SHP77 (cell line): ENCODE data around the gene IQCE.
A peak's percentile ranks its signal among the peaks of the same experiment; 100 is the strongest.

Experiments
- DNase-seq, 2 experiments: peaks; one replicate each; lab custom pipeline; 2025; lab: John Stamatoyannopoulos, UW

Gene IQCE, protein sequence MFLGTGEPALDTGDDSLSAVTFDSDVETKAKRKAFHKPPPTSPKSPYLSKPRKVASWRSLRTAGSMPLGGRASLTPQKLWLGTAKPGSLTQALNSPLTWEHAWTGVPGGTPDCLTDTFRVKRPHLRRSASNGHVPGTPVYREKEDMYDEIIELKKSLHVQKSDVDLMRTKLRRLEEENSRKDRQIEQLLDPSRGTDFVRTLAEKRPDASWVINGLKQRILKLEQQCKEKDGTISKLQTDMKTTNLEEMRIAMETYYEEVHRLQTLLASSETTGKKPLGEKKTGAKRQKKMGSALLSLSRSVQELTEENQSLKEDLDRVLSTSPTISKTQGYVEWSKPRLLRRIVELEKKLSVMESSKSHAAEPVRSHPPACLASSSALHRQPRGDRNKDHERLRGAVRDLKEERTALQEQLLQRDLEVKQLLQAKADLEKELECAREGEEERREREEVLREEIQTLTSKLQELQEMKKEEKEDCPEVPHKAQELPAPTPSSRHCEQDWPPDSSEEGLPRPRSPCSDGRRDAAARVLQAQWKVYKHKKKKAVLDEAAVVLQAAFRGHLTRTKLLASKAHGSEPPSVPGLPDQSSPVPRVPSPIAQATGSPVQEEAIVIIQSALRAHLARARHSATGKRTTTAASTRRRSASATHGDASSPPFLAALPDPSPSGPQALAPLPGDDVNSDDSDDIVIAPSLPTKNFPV

DNA sequence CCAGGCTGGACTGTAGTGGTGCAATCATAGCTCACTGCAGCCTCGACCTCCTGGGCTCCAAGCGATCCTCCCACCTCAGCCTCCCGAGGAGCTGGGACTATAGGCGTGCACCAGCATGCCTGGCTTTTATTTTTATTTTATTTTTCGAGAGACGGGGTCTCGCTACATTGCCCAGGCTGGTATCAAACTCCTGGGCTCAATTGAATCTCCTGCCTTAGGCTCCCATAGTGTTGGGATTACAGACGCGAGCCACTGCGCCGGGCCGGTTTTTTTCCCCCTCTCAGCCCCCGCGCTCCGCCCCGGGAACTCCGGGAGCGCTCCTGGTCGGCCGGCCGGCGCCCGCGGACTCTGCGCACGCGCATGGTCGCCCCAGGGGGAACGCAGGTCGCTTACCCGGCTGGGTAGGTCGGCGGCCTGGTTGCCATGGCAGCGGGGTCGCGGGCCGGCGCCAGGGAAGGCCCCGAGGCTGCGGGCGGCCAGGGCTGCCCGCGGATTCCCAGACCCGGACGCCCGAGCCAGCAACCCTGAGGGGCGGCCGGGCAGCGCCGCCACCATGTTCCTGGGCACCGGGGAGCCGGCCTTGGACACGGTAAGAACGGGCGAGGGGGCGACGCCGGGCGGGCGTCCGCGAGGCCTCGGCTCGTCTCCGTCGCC is at the start of gene IQCE:
IQCE (plus strand) TSS at position 351 of the 654 bp plus-strand sequence; CDS start at position 554, 203 bp downstream.
- DNase-seq, result peak; percentile 95 to 98

DNA sequence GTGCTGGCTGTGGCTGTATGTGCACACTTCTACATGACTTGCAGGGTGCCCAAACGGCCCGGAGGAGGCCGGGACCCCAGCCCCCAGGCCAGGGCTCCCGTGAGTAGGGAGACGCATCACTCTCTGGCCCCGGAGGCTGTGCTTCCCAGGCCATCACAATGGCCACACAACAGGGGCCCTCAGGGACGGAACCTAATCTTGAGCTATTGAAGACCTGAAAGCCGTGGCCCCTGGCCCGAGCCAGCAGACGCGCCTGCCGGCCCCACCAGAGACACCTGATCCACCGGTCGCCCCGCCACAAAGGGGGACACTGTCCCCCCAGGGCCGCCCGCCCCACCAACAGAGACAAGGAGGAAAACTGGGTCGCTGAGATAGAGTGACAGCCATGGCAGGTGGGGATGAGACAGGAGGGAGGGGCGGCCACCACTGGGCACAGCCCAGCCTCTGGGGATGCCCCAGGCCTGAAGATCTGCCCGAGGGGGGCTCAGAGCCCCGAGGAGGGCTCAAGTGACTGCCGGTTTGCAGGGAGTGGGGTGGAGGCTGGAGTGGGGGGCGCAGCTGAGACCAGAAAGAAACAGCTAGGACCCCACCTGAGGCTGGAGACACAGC is 49.4 kb upstream of the IQCE start:
- DNase-seq, result peak in 1 of 2 experiments; percentile 46

DNA sequence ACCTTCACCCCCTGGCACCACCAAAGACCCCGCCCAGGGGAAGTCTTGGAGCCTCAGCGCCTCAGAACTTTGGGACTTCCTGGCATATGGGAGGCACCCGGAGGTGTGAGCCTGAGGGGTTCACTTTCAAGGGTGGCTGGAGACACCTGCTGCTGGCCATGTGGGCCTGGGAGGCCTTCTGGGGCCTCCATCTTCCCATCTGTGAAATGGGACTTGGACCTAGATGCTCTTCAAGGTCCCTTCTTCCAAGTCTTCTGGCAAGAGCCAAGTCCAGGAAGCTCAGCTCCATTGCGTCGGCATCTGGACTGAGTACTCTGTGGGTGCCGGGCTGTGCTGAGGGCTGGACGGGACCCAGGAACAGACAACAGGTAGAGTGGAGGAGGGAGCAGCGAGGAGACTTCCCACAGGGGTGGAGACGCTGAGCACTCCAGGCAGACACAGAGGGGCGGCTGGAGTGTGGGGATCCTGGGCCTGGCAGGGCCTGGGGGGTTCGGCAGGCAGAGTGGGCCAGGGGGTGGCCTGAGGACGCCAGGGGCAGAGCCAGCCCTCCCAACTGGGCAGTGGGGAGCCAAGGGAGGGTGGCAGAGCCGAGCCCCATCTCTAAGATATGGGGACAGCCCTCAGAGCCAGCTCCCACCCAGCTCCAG is 48.5 kb upstream of the IQCE start:
- no peak for DNase-seq

DNA sequence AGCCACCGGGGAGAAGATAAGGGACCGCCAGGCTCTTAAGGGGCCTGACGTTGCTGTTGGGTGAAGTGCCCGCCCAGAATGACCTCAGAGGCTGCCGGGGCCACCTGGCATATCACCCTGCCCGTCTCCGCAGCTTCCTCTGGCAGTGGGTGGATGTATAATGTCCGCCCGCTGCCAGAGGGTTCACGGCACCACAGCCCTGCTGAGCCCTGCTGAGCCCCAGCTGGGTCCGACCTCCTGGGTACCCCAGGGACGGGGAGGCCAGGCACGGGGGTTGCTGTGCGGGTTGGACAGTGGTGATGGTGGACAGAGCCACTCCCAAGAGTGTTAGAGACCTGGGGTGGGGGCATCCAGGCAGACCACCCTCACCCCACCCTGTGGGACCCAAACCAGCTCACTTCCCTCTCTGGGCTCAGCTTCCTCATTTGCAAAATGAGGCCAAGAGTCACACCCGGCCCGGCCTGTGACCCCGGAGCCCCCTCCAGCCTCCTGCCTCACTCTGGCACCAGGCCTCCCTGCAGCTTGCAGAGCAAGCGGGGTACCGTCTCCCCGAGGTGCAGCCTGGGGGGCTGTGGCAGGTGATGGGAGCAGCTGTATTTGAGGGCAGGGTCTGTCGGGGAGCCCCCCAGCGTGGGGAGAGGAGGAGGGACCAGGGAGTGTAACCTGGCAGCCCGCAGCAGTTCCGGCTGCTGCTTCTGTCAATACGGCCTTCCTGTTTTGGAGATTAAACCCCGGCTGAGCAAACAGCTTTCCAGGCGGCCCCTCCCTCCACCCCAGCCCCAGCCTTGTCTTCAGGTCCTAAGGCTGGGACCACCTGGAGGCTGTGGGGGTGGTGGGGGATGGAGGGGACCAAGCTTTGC is 47.6 kb upstream of the IQCE start:
- DNase-seq, result peak; percentile 88 to 96

DNA sequence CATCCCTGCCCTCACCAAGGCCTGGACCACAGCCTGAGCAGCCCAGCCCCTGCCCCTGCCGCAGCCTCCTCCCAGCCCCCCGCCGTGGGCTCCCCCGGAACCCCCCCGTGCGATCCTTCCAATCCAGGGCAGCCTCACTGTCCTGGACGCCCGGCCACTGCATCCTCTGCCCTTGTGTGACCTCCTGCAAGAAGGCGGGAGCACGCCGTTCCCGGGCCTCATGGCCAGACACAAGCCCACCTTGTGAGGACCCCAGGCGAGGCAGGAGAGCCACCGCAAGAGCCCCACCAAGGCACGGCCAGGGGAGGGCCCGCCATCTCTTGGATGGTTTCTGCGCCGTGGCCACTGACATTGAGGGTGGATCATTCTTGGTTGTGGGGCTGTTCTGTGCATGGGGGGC is 47.0 kb upstream of the IQCE start:
- no peak for DNase-seq

DNA sequence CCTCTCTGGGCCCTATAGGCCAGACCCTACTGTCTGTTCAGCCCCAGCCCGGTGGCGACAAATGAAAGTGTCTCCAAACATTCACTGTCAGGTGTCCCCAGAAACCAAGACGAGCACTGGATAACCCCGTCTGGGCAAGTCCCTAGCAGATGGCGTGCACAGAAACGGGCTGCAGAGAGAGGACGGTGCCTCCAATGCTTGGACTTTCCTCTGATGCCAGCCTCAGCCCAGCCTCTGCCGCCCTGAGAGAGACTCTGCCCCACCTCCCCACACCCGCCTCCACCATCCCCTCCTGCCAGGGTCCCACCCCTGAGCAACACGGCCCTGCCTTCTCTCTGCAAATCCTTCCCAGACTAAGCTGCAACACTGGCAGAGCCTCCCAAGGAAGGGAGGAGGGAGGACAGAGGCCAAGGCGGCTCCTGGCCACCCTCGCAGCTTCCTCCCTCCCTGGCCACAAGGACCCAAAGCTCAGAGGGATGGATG is 46.6 kb upstream of the IQCE start:
- peak; percentile 52 to 79 for DNase-seq

DNA sequence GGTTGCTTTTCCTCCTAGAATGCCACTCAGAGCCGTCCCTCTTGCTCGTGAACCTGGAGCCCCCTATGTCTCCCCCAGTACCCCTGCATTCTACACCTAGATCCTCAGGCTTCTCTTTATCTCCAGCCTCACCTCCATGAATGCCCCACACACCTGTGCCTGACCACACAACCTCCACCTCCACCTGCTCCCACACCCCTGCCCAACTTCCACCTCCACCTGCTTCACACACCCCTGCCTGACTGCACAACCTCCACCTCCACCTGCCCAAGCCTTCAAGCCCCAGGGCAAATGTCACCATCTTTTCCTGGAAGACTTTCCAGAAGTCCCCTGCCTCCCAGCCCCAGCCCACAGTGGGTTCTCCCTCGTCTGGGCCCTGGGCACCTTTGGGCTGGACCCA is 46.1 kb upstream of the IQCE start:
- DNase-seq, result no peak

DNA sequence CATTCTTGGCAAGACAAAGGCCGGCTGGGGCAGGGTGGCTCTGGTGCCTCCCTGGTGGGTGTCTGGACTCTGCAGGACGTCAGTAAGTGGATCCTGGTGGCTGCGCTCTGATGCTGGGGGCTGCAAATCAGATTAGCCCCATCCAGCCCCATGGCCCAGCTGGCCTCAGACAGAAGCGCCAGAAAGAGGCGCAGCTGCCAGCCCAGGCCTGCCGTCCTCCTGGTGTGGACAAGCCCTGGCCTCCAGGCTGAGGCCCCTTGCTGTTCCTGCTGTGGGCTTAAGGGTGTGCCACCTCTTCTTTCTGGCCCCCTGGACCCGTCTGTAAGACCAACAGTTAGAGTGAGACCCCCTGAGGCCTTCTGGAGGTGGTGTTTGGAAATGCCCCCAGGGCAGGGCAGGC is 45.1 kb upstream of the IQCE start:
- DNase-seq, result peak in 1 of 2 experiments; percentile 40

DNA sequence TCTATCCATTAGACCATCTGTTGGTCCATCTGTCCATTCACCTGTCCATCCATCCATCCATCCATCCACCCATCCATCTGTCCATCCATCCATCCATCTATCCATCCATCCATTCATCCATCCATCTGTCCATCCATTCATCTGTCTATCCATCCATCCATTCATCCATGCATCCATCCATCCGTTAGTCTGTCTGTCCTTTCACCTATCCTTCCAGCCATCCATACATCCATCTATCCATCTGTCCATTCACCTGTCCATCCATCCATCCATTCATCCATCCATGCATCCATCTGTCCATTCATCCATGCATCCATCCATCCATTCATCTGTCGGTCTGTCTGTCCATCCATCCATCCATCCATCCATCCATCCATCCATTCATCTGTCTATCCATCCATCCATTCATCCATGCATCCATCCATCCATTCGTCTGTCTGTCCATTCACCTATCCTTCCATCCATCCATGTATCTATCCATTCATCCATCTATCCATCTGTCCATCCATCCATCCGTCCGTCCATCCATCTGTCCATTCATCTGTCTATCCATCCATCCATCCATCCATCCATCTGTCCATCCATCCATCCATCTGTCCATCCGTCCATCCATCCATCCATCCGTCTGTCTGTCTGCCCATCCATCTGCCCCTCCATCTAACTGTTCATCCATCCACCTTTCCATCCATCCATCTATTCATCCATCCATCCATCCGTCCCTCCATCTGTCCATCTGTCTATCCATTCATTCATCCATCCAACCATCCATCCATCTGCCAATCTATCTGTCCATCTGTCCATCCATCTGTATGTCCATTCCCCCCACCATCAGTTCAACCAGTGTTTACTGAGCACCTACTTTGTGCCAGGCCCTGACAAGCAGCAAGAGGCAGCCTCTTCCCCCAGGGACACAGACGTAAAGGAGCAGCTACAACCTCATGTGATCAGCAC is 44.0 kb upstream of the IQCE start:
- DNase-seq, result no peak

DNA sequence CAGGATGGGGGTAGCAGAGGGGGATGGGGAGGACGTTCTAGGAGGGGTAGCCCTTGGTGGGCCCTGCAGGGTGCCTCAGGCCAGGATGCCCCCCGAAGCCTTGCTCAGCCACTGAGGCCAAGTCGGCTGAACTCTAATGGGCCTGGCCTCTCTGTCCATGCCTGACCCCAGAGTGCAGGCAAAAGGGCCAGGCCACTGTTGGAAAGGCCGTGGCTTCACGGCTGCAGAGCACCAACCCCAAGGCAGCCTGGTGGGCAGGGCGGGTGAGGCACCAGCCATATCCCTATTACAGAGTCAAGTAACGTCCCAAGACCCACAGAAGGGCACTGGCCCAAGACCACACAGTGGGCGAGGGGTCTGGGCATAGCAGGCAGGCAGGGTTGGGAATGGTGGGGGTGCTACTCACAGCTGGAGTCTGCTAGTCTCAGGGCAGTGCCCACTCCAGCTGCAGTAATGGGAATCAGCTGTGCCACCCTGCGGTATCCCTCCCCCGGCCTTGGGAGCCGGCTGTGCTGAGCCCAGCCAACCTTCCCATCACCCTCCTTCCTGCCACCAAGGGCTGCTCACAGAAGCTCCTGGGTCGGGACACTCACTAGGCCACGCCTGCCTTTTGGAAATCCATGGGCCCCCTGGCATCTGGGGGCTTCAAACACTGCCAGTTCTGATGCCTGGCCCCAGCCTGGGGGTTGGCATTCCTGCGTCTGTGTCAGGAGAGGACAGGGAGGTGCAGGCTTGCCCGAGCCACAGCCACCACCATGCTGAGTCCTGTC is 43.2 kb upstream of the IQCE start:
- DNase-seq, result no peak

DNA sequence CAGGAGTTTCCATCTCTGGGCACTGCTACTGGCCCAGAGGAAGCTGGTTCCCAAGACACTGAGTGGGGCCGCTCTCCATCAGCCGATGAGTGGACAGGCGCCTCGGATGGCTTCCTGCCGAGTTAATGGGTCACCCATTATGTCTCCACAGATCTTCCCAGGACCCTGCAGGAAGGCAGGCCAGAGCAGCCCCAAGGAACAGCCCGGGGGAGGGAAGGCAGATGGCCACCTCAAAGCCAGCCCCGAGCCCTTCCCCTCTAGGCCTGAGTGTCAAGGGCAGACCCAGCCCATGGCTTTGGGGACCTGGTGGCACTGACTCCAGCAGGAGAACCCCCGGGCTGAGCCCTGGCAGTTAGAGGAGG is 42.6 kb upstream of the IQCE start:
- DNase-seq, result no peak

DNA sequence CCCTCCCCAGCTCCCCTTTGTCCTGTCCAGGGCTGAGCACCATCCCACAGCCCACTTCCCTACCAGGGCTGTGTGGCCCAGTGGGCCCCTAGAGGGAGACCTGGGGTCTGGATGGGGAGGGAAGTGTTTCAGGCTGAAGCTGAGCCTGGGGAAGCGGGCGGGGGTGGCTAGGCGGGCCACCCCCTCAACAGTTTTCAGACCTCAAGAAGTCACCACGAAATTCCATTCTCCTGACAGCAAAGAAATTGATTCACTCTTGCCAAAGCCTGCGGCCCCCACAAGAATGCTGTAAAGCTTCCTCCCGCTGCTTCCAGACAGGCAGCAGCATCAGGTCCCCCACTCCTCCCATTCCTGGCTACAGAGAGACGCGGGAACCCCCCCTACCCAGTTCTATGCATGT is 41.8 kb upstream of the IQCE start:
- no peak for DNase-seq

DNA sequence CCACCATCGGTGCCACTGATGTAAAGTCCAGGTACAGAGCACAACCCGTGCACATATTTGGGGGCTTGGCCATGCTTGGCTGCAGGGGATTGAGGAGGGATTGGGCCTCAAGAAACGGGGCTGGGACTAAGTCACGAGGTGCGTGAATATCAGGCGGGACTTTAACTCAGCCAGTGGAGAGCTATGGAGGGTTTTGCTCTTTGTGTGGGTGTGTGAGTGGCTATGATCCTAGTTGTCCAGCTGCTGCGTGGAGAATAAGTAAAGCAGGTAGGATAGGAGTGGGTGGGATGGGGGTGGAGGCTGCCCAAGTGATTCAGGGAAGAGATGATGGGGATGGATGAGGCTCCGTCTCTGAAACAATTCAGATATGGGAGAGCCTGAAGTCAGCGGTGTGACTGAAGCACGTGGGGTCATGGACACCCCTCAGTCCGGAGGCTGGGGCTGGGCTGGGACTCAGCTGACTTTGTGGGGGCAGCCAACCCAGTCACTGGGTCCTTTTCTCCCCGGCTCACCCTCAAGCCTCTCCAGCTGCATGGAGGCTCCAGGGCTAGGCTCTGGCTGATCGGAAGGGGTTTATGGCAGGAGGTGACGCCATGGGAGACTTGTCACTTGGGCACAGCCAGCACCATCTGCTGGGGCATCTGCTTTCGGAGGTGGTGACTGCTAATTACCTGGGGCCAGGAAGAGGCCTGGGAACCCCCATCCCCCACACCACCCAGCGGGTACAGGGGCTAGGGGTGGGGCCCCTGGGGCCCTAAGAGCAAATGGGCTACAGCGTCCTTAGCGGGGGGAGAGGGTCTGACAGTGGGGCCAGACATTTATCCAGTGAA is 40.9 kb upstream of the IQCE start:
- peak; percentile 81 to 93 for DNase-seq

DNA sequence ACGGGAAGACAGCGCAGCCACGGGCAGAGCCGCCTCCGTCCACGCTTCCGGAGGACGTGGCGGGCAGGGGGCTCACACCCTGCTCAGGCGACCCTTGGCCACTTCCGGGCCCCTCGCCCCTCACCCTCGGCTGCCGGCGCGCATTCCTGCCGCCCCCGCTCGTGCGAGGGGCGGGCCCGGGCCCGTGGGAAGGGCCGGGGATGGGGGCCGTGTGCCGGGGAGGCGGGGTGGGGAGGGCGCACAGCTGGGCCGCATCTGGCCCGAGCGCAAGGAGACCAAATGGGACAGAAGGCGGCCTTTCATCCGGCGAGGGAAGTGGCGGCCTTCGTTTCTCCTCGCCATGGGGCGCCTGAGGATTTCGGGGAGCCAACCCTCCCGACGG is 40.1 kb upstream of the IQCE start:
- no peak for DNase-seq

DNA sequence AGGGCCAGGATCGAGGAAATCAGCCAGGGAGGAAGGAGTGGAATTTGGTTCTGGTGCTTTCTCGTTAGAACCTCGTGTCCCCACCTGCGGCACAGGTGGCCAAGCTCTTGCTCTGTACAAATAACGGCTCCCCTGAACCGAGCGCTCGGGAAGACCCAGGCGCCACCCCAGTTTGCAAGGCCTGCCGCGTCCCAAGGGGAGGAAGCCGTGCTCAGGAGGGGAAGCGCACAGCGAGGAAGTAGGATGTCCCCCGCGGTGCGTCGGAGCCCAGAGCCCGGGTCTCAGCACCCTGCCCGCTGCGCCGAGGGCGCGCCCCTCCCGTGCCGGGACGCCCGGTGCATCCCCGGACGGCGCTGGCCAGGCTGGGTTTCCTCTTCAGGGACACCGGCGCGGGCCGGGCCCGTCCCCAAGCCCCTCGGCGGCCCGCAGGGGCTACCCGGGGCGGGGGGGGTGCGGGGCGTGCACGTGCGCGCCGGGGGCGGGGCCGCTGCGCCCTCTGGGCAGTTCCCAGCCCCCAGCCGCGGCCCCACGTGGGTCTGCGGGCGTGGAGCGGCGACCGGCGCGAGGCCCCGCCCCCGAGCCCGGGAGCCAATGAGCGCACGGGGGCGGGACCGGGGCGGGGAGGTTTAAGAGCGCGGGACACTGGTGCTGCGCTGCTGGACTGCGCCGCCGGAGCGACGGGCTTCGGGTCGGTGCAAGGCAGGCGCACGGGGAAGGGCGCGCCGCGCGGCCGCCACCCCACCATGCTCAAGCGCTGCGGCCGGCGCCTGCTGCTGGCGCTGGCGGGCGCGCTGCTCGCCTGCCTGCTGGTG is 39.5 kb upstream of the IQCE start, which contains the start of gene LFNG:
LFNG (plus strand) TSS at position 656 of the 812 bp plus-strand sequence; CDS start at position 744, 88 bp downstream.
- DNase-seq, result peak; percentile 96

DNA sequence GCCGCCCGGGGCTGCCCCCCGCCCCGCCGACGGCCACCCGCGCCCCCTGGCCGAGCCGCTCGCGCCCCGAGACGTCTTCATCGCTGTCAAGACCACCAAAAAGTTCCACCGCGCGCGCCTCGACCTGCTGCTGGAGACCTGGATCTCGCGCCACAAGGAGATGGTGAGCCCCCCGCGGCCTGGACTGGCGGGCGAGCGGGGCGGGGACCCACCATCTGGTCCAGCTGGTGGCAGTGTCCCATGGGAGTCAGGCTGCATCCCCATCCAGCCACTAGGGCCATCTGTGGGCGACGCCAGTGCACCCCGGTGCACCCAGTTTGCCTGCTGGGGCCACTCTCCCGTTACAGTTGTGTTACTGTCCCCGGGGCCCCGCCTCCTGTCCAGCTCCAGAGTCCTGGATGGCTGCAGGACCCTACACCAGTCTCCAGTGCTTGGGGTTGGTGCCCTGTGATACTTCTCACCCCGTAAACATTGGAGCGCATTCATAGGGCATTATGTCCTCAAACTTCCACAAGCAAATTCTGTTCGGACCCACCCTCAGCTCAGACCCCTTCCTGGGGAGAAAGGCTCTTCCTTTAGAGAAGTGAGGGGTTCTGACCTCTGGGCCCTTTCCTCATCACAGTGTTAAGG is 38.5 kb upstream of the IQCE start:
- peak in 1 of 2 experiments; percentile 59 for DNase-seq
